ENCODE results near the gene RREB1.

DNA sequence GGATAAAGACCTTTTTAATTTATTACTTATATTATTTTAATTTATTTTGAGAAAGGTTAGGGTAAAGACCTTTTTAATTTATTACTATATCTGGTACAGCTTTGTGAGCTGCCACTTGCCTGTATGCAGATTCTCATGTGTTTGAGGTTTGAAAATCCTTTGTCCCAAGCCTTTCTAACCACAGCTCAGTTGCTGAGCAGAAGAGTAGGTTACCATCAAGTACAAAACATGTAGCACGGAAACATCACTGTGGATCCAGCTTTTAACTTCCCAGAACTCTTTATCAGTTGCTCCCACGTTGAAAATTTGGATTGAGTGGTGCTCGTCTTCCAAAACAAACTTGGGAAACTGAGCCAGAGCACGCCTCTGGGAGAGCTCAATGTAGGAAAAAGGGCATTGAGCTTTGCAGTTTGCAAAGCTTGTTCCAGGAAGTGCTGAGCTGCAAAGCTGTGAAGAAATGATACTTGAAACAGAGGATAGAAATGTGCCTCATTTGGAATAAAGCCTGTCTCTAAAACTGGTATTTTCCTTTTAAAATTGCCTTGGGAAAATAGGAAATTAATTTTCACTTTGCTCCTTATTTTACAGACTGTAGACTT lies 89.0 kb downstream of the RREB1 start:
- TF ChIP-seq FOXK2 (IDR thresholded peaks at IDR 0.05) (no peak), LEF1 (IDR thresholded peaks at IDR 0.05; ENCODE audit: borderline replicate concordance) (no peak), SP1 (IDR thresholded peaks at IDR 0.05) (no peak), ELF4 (IDR thresholded peaks at IDR 0.05) (no peak), ARNT (IDR thresholded peaks at IDR 0.05) (no peak), L3MBTL2 (conservative IDR thresholded peaks at IDR 0.05) (no peak), FOXA1 (IDR thresholded peaks at IDR 0.05) (no peak), FOXM1 (IDR thresholded peaks at IDR 0.05; ENCODE audit: borderline replicate concordance) (no peak)
